Measurements from ENCODE around the gene CYBC1.

DNA sequence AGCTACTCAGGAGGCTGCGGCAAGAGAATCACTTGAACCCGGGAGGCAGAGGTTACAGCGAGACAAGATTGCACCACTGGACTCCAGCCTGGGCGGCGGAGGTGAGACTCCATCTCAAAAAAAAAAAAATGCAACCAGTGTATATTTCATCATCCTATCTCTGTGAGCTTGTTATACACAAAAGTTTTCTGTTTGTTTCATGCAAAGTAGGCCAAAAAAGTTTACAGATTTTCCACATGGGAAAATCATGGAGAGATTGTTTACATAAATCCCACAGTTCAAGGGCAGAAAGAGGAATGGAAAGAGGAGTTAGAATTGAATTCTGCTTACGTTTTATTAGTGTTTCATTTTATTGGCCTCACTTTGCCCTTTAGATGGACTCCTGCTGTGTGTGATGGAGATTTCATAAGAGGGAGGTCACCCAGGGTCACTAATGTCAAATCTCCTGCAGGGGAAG, 32.7 kb upstream of the CYBC1 start:
- TF ChIP-seq, protein P1, sequence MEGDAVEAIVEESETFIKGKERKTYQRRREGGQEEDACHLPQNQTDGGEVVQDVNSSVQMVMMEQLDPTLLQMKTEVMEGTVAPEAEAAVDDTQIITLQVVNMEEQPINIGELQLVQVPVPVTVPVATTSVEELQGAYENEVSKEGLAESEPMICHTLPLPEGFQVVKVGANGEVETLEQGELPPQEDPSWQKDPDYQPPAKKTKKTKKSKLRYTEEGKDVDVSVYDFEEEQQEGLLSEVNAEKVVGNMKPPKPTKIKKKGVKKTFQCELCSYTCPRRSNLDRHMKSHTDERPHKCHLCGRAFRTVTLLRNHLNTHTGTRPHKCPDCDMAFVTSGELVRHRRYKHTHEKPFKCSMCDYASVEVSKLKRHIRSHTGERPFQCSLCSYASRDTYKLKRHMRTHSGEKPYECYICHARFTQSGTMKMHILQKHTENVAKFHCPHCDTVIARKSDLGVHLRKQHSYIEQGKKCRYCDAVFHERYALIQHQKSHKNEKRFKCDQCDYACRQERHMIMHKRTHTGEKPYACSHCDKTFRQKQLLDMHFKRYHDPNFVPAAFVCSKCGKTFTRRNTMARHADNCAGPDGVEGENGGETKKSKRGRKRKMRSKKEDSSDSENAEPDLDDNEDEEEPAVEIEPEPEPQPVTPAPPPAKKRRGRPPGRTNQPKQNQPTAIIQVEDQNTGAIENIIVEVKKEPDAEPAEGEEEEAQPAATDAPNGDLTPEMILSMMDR (IDR thresholded peaks at IDR 0.05) = no peak
- TF ChIP-seq ZFX (IDR thresholded peaks at IDR 0.05; ENCODE audit: borderline replicate concordance) = no peak
